GM21367 (cell line): ENCODE data around the gene DKC1.
"Not testable (repeated sequence)": the region's sequence is repeated elsewhere in the genome, so short reads cannot be mapped to it uniquely, and the experiment has no call there.

ENCODE experiments used
- ATAC-seq: cut with Tn5 transposase; IDR thresholded peaks from one replicate; pipeline ENCODE4 v1.9.1; 2021; ENCODE audit not compliant: unreplicated experiment

Gene DKC1

GRCh38 chrX:154817048-154817618 is 54.5 kb downstream of the DKC1 start:
- not testable (repeated sequence) for ATAC-seq

DNA sequence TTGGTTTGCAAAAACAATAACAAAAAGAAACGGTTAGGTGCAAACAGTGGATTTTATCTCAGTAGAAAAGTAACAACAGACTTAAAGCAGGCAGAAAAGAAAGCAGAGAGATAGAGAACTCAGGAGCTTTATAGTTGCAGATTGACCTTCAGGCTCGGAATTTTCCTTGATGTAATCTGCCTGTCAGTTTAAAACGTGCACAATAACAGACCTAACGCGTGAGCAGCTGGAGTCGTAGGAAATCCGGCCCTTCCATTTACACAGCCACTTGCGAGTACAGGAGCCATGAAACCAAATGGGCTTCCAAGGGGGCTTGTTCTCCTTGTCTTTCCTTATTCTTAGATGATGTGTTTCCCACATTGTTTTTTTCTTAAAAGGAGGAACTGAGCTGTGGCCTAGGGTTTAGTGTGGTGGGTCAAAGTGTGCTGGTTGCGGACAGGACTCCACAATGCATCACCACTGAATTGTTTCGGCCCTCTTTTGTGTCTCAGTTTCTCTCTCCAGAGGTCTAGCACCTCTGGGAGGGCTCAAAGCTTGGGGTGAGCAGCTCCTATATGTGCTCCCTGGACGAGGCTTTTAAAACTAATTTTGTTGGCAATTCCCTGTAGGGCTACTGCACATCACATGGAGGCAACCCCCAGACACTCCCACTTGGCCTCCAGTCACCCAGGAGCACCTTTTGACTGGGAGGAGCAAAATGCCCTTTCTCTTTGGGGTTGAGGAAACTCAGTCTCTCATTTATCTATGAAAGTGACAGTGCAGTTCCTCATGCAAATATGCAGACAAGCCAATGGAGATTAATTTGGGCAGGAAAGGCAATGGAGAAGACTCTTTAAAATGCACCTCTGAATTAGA is 56.5 kb downstream of the DKC1 start:
- ATAC-seq, result no peak

GRCh38 chrX:154819771-154820341 is 57.2 kb downstream of the DKC1 start:
- ATAC-seq, result no peak

DNA sequence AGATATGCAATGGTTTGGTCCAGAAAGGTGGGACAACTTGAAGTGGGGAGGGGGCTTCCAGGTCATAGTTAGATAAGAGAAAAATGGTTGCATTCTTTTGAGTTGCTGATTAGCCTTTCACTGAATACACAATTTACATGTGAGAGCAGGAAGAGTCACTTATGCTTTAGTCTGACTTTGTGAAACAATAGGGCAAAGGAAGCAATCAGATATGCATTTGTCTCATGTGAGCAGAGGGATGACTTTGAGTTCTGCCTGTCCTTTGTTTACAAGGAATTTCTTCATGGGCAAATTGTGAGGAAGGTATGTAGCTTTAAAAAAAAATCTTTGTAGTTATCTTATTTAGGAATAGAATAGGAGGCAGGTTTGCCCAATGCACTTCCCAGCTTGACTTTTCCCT is 58.9 kb downstream of the DKC1 start:
- no peak for ATAC-seq

- no peak for ATAC-seq
Measured at GRCh38 chrX:154822029-154822428, 59.4 kb downstream of the DKC1 start.

DNA sequence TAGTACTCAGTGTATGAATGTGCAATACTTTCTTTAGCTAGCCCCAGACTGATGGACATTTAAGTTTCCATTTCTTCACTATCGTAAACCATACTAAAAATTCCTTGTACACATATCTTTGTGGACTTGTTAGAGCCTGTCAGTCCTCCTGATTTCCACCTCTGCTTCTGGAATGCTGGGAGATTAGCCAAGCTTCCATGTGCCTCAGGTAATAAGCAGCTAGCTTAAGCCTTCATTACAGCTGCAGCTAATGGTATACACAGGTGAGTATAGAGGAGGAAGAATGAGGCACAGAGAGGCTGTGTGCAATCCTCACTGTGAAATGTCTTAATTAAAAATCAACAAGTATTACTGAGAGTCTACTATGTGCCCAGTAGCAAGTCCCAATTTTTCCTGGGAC is 62.0 kb downstream of the DKC1 start:
- ATAC-seq, result no peak

- ATAC-seq, result not testable (repeated sequence)
Measured at GRCh38 chrX:154825586-154825985, 62.9 kb downstream of the DKC1 start.
